ENCODE results near the gene P3H1.

- no peak for TF ChIP-seq REST (IDR thresholded peaks at IDR 0.05; ENCODE audit: unreplicated experiment)
- no peak for TF ChIP-seq CTCF (conservative IDR thresholded peaks at IDR 0.05; ENCODE audit: low read depth in 2 of 2)
- no peak for TF ChIP-seq EZH2 (IDR thresholded peaks at IDR 0.05; ENCODE audit: low read depth, unreplicated experiment)
- TF ChIP-seq CREB1 (CRISPR knock-in tag; IDR thresholded peaks at IDR 0.05; ENCODE audit: low read depth), result no peak
- no peak for TF ChIP-seq NANOG (IDR thresholded peaks at IDR 0.05; ENCODE audit: borderline replicate concordance)
- no peak for TF ChIP-seq EZH2phosphoT487 (IDR thresholded peaks at IDR 0.05; ENCODE audit: unreplicated experiment)
- no peak for TF ChIP-seq JUNB (IDR thresholded peaks at IDR 0.05; ENCODE audit: unreplicated experiment)
- TF ChIP-seq POLR2AphosphoS5 (IDR thresholded peaks at IDR 0.05; ENCODE audit: low read depth), result no peak
- TF ChIP-seq STAT1 (IDR thresholded peaks at IDR 0.05; ENCODE audit: unreplicated experiment), result no peak
These were observed 35.1 kb upstream of the P3H1 start for GRCh38 chr1:42801832-42802473.
